PC-3 (cell line): ENCODE data around the gene ILKAP.

Experiments used
- CTCF ChIP-seq: fragments of 300-600 bp; sonication (generic); conservative IDR thresholded peaks from 2 replicates; pipeline ENCODE4 v1.5.1; 2017; ENCODE audit warnings: antibody characterized with exemption, low read depth, mild to moderate bottlenecking, low read length
- EZH2phosphoT487 ChIP-seq: fragments of 300-600 bp; sonication (generic); IDR thresholded peaks from 2 replicates; pipeline ENCODE4 v1.6.1; 2018; ENCODE audit warnings: mild to moderate bottlenecking, antibody characterized with exemption, low read length, borderline replicate concordance

GRCh38 chr2:238163481-238164198 is 39.9 kb downstream of the ILKAP start:
- no peak for TF ChIP-seq EZH2phosphoT487
- no peak for TF ChIP-seq CTCF
